Central memory CD8-positive, alpha-beta T cell (primary cell): ENCODE measurements around the gene GALNT8.

Experiments used
- ATAC-seq: fragments of 150-1000 bp; cut with Tn5 transposase; replicated peaks from 2 replicates; pipeline ENCODE4 v1.10.0; 2022; ENCODE audit warnings: mild to moderate bottlenecking, moderate FRiP score, moderate number of reproducible peaks; ENCODE audit not compliant: poor library complexity, severe bottlenecking; ENCODE audit errors: extremely low read depth
- DNase-seq, 2 donors: peaks; one replicate each; pipeline ENCODE4 v3.0.0; 2021; ENCODE audit warnings: low spot score in 2 of 2
- H3K27ac Mint-ChIP-seq: one replicate; pipeline ENCODE4 v1.8.0; 2022; ENCODE audit warnings: low read depth, mild to moderate bottlenecking, moderate library complexity, mixed read lengths
- H3K27me3 Mint-ChIP-seq: one replicate; pipeline ENCODE4 v1.8.0; 2022; ENCODE audit warnings: mixed read lengths
- H3K36me3 Mint-ChIP-seq: one replicate; pipeline ENCODE4 v1.8.0; 2022; ENCODE audit warnings: mild to moderate bottlenecking, moderate library complexity, mixed read lengths; ENCODE audit not compliant: insufficient read depth
- H3K4me1 Mint-ChIP-seq: one replicate; pipeline ENCODE4 v1.8.0; 2022; ENCODE audit warnings: mixed read lengths
- H3K4me3 Mint-ChIP-seq: one replicate; pipeline ENCODE4 v1.8.0; 2022; ENCODE audit warnings: mild to moderate bottlenecking, moderate library complexity, mixed read lengths
- H3K9me3 Mint-ChIP-seq: one replicate; pipeline ENCODE4 v1.8.0; 2022; ENCODE audit warnings: mixed read lengths

GALNT8 gene

GRCh38 chr12:4763549-4763948 is 43.3 kb downstream of the GALNT8 start:
- no peak overlapping the region for H3K4me3 Mint-ChIP-seq
- H3K36me3 Mint-ChIP-seq, result no peaks in the 10 kb centered on the region
- H3K27ac Mint-ChIP-seq, result no peak overlapping the region
- H3K9me3 Mint-ChIP-seq, result no peaks in the 10 kb centered on the region
- DNase-seq, result no peak
- H3K27me3 Mint-ChIP-seq, result peaks cover 10% of the 10 kb centered on the region
- no peak for ATAC-seq
- no peaks in the 10 kb centered on the region for H3K4me1 Mint-ChIP-seq

GRCh38 chr12:4766445-4766844 is 46.2 kb downstream of the GALNT8 start:
- Mint-ChIP-seq H3K27ac (no peak overlapping the region), H3K4me1 (no peaks in the 10 kb centered on the region), H3K9me3 (no peaks in the 10 kb centered on the region), H3K4me3 (no peak overlapping the region), H3K36me3 (no peaks in the 10 kb centered on the region), H3K27me3 (peaks cover 22% of the 10 kb centered on the region)
- no peak for ATAC-seq
- DNase-seq, result no peak

DNA sequence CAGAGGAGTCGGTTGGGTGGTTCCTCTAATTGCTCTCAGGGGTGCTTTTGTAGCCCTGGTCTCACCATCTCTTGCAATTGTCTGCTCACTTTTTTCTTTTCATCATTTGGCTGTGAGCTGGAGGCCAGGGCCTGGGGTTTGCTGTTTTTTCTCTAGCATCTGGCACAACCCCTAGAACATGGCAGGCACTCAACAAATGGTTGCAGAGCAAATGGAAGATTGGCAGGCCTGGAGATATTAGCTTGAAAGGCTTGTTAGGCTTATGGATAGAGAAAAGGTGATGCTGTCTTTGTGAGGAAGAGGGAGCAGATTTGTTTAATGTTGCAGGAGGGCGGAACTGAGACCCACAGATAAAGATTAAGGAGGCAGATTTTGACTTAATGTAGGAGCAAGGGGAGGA is 47.0 kb downstream of the GALNT8 start:
- no peak for ATAC-seq
- no peak overlapping the region for H3K27ac Mint-ChIP-seq
- H3K9me3 Mint-ChIP-seq, result no peaks in the 10 kb centered on the region
- no peaks in the 10 kb centered on the region for H3K4me1 Mint-ChIP-seq
- H3K36me3 Mint-ChIP-seq, result no peaks in the 10 kb centered on the region
- DNase-seq, result no peak
- no peak overlapping the region for H3K4me3 Mint-ChIP-seq
- peaks cover 27% of the 10 kb centered on the region for H3K27me3 Mint-ChIP-seq

- no peak overlapping the region for H3K27ac Mint-ChIP-seq
- ATAC-seq, result no peak
Observed at GRCh38 chr12:4768341-4768740, 48.1 kb downstream of the GALNT8 start.

GRCh38 chr12:4769073-4769472 is 48.9 kb downstream of the GALNT8 start:
- ATAC-seq (no peak), DNase-seq (no peak)
- Mint-ChIP-seq H3K27ac (no peak overlapping the region), H3K4me3 (no peak overlapping the region), H3K27me3 (peaks cover 37% of the 10 kb centered on the region), H3K9me3 (no peaks in the 10 kb centered on the region), H3K4me1 (no peaks in the 10 kb centered on the region), H3K36me3 (no peaks in the 10 kb centered on the region)

More at GRCh38 chr12:4768341-4768740, 48.1 kb downstream of the GALNT8 start:
- H3K4me1 Mint-ChIP-seq, result no peaks in the 10 kb centered on the region
- DNase-seq, result no peak
- peaks cover 36% of the 10 kb centered on the region for H3K27me3 Mint-ChIP-seq
- no peak overlapping the region for H3K4me3 Mint-ChIP-seq
- no peaks in the 10 kb centered on the region for H3K9me3 Mint-ChIP-seq
- H3K36me3 Mint-ChIP-seq, result no peaks in the 10 kb centered on the region

DNA sequence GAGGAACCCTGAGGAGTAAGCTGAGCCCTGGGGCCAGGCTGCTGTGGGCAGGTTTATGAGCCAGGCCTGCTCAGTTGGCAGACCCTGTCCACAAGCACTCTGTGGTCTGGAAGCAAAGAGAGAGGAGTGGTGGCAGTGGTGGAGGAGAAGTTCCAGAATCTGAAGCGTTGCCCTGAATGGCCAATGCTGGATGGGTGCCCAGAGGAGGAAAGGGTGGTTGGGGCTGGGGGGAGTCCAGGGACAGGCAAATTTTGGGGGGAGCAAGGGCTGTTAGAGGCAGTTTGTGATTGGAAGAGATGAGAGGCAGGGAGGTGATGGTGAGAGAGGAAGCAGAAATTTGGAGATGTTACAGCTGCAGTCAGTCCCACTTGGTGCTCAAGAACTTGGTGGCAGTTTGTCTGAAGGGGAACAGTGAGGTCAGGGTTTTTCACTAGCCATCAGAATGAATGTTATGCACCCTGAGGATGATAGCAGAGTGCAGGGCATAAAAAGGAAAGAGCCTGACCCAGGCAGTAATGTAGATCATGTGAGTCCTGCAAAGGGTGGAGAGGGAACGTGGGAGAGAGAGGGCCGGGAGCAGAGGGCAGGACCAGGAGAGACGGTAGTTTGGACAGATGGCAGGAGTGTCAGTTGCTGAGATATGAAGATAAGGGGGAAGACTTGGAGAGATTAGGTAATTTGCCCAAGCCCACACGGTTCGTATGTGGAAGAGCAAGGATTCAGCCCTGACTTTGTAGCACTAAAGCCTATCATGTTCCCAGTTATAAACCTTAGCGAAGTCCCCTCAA is 51.2 kb downstream of the GALNT8 start:
- DNase-seq, result no peak
- H3K27me3 Mint-ChIP-seq, result peaks cover 40% of the 10 kb centered on the region
- no peak overlapping the region for H3K27ac Mint-ChIP-seq
- H3K9me3 Mint-ChIP-seq, result no peaks in the 10 kb centered on the region
- ATAC-seq, result no peak
- no peaks in the 10 kb centered on the region for H3K36me3 Mint-ChIP-seq
- no peaks in the 10 kb centered on the region for H3K4me1 Mint-ChIP-seq
- H3K4me3 Mint-ChIP-seq, result no peak overlapping the region

- Mint-ChIP-seq H3K4me1 (no peaks in the 10 kb centered on the region), H3K27ac (no peak overlapping the region), H3K27me3 (peaks cover 46% of the 10 kb centered on the region), H3K9me3 (no peaks in the 10 kb centered on the region), H3K36me3 (no peaks in the 10 kb centered on the region), H3K4me3 (no peak overlapping the region)
- no peak for DNase-seq
- ATAC-seq, result no peak
Observed at GRCh38 chr12:4771960-4772566, 51.9 kb downstream of the GALNT8 start.

- H3K9me3 Mint-ChIP-seq, result no peaks in the 10 kb centered on the region
- H3K4me3 Mint-ChIP-seq, result no peak overlapping the region
- no peaks in the 10 kb centered on the region for H3K36me3 Mint-ChIP-seq
- no peak for DNase-seq
- no peaks in the 10 kb centered on the region for H3K4me1 Mint-ChIP-seq
- ATAC-seq, result no peak
- no peak overlapping the region for H3K27ac Mint-ChIP-seq
- peaks cover 49% of the 10 kb centered on the region for H3K27me3 Mint-ChIP-seq
Observed at GRCh38 chr12:4775936-4776335, 55.7 kb downstream of the GALNT8 start.

DNA sequence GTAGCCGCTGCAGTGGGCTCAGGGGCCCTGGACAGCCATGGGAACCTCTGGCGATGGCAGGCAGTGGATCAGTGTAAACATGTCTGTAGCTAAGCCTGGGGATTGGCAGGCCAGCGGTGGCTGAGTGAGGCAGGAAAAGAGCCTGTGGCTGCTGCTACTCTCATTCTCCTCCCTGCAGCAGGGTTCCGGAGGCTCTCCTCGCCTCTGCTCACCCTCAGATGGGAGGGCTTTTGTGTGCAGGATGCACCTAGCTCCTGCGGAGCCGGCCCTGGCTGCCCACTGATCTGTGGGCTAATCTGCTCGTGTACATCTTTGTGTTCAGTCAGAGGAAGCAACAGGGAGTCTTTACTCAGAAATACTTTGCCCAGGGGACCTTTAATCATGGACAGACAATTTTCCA is 59.5 kb downstream of the GALNT8 start:
- no peaks in the 10 kb centered on the region for H3K9me3 Mint-ChIP-seq
- H3K36me3 Mint-ChIP-seq, result peaks cover 2% of the 10 kb centered on the region
- H3K4me3 Mint-ChIP-seq, result no peak overlapping the region
- no peaks in the 10 kb centered on the region for H3K4me1 Mint-ChIP-seq
- ATAC-seq, result no peak
- no peak for DNase-seq
- no peak overlapping the region for H3K27ac Mint-ChIP-seq
- H3K27me3 Mint-ChIP-seq, result peaks cover 56% of the 10 kb centered on the region

DNA sequence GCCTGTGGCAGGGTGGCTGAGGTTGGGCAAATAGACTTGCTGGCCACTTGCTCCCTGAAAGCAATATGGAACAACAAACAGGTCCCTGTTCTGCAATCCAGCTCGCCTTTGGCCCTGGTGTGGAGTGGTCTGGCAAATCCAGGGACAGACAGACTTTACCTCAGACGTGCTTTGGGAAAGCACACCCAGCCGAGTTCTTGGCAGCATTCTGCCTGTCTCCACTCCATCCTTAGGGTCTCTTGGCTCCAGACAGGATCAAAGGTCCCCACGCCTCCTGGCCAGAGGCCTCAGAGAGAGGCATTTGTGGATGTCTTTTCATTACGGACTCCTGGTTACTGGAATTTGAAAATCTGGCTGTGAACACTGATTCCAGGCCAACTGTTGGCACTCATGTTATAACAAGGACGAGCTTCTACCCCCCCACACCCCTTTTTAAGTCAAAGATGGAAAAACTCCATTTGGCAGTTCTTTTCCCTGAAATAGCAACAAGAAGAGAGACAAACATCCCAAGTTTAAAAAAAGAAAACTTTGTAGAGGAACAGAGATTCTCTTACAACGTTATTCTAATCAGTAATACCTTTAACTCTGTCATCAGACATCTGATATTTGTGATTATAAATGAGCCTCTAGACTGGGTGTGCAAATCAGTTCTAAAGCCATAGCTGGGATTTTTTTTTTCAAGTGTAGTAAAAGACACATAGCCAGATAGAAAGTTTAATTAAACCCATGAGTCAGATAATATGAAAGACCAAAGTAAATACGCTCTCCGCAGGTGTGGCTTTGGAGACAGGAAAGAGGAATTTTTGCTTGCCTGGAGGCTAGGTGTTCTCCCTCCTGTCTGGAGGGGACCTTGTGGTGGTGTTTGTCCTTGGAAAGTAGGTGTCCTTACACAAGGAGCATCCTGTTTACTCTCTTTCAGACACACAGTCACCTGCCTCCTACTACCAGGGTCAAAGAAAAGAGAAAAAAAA is 60.7 kb downstream of the GALNT8 start:
- no peak overlapping the region for H3K4me3 Mint-ChIP-seq
- DNase-seq, result no peak
- no peaks in the 10 kb centered on the region for H3K9me3 Mint-ChIP-seq
- H3K27me3 Mint-ChIP-seq, result peaks cover 65% of the 10 kb centered on the region
- H3K4me1 Mint-ChIP-seq, result no peaks in the 10 kb centered on the region
- peaks cover 2% of the 10 kb centered on the region for H3K36me3 Mint-ChIP-seq
- ATAC-seq, result no peak
- no peak overlapping the region for H3K27ac Mint-ChIP-seq

DNA sequence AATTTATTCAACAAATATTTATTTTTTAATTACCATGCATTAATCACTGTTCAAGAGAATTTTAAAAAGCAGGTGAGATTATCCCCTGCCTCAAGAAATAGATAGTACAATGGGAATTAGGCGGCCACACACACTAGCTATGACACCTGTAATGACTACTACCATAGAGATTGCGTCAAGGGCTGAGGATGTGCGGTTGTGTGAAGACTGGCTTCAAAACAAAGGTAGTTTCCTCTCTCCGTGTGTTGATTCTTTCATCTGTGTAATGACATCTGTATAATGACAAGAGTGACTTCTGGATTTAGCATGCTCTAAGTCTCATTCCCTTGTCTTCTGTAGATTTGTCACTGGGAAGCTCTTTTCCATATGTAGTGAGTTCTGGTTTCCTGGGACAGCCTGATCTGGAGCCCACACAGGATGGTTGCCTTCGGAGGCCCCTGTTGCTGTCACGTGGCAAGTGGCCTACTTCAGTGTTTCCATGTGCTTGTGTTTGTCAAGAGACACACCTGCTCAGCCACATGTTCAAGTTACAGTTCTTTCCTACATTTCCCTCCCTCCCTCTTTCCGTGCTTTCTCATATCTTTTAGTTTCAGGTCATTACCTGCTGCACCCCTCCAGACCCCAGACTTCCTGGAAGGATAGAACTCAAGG is 64.3 kb downstream of the GALNT8 start:
- ATAC-seq, result no peak
- no peaks in the 10 kb centered on the region for H3K4me1 Mint-ChIP-seq
- DNase-seq, result no peak
- peaks cover 2% of the 10 kb centered on the region for H3K36me3 Mint-ChIP-seq
- H3K4me3 Mint-ChIP-seq, result no peak overlapping the region
- no peak overlapping the region for H3K27ac Mint-ChIP-seq
- no peaks in the 10 kb centered on the region for H3K9me3 Mint-ChIP-seq
- peaks cover 65% of the 10 kb centered on the region for H3K27me3 Mint-ChIP-seq

GRCh38 chr12:4786795-4787194 is 66.6 kb downstream of the GALNT8 start:
- no peaks in the 10 kb centered on the region for H3K9me3 Mint-ChIP-seq
- H3K27ac Mint-ChIP-seq, result no peak overlapping the region
- H3K4me3 Mint-ChIP-seq, result no peak overlapping the region
- ATAC-seq (no peak), DNase-seq (no peak)
- no peaks in the 10 kb centered on the region for H3K4me1 Mint-ChIP-seq
- peaks cover 2% of the 10 kb centered on the region for H3K36me3 Mint-ChIP-seq
- H3K27me3 Mint-ChIP-seq, result peaks cover 50% of the 10 kb centered on the region
